HL-60 (cell line): ENCODE data around the gene MAP2K5.

ENCODE experiments used
- CTCF ChIP-seq: IDR thresholded peaks from one replicate; pipeline ENCODE4 v1.5.1; 2011; ENCODE audit warnings: low read length, control low read depth, inconsistent platforms; ENCODE audit not compliant: insufficient read depth
- REST ChIP-seq: IDR thresholded peaks from 2 replicates; pipeline ENCODE4 v1.6.1; 2012; ENCODE audit warnings: low read depth; ENCODE audit not compliant: insufficient replicate concordance

- TF ChIP-seq CTCF (no peak), REST (no peak)
Measured at GRCh38 chr15:67501836-67502461, 40.6 kb upstream of the MAP2K5 start.
